ENCODE results near the gene BRI3.

DNA sequence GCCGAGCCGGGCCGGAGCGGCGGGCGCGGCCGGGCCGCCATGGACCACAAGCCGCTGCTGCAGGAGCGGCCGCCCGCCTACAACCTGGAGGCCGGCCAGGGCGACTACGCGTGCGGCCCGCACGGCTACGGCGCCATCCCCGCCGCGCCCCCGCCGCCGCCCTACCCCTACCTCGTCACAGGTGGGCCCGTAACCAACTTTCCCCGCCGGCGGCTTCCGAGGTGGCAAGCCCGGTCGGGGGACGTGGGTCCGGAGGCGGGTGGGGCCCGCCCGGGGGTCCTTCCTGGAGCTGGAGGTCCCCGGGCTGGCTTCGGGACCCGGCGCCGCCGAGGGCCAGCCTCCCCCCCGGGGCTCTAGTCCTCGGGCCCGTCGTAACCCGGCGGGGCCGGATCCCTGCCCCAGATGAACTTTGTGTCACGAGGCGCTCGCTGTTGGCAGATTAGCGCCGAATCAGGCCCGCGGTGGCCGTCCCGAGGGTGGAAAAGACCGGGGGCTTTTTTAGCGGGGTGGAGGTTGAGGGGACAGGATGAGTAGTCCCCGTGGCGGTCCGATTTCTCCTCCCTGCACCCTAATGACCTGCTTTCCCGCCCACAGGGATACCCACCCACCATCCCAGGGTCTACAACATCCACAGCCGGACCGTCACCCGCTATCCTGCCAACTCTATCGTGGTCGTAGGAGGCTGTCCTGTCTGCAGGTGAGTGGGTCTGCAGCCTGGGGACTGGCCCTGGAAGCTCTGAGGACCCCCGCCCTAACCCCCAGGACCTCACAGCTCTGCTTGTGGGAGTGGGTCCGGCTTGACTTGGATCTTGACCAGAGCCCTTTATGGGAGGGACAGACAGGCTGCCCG lies 496 bp downstream of the BRI3 start:
- TF ChIP-seq, protein P1, sequence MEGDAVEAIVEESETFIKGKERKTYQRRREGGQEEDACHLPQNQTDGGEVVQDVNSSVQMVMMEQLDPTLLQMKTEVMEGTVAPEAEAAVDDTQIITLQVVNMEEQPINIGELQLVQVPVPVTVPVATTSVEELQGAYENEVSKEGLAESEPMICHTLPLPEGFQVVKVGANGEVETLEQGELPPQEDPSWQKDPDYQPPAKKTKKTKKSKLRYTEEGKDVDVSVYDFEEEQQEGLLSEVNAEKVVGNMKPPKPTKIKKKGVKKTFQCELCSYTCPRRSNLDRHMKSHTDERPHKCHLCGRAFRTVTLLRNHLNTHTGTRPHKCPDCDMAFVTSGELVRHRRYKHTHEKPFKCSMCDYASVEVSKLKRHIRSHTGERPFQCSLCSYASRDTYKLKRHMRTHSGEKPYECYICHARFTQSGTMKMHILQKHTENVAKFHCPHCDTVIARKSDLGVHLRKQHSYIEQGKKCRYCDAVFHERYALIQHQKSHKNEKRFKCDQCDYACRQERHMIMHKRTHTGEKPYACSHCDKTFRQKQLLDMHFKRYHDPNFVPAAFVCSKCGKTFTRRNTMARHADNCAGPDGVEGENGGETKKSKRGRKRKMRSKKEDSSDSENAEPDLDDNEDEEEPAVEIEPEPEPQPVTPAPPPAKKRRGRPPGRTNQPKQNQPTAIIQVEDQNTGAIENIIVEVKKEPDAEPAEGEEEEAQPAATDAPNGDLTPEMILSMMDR (IDR thresholded peaks at IDR 0.05): no peak
- no peak for TF ChIP-seq POLR2A (IDR thresholded peaks at IDR 0.05)
